Left renal pelvis (tissue), 4 donors: Measurements from ENCODE around the gene CERS6. TPM values are rescaled to one million over a fixed set of nuclear protein-coding genes. Genes with fewer than 3 reads are reported as not detected.

Experiments used
- DNase-seq, 4 donors: peaks; one replicate each; pipeline ENCODE4 v3.0.0-alpha.2; 2013; ENCODE audit warnings: low read depth in 4 of 4, low spot score in 3 of 4
- polyA plus RNA-seq, 4 donors: library from polyadenylated mRNA; unstranded; fragments of 120-200 nt; gene quantifications; one replicate each; pipeline ENCODE4 v1.2.1, GENCODE V29; 2013; ENCODE audit not compliant: insufficient read length in 4 of 4

Gene CERS6
- polyA plus RNA-seq, 4 donors, result 42.3 to 63.7 (median 54.4) TPM

DNA sequence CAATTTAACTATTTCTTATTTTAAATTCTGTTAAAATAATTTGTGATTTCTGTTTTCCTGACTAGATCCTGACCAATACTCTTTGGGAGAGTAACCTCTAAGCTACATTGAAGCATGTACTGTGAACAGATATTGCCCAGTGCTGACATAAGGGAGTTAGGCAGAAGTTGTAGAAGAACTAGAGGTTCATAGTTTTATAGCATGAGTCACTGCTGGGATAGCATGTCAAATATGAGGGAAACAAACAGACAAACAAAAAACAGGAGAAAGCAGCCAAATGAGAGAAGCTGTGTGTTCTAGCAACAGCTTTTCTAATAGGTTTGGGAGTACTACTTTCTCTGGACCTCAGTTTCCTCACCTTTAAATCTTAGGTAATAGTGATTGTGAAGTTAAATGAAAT, 72.4 kb downstream of the CERS6 start:
- DNase-seq, result no peak

DNA sequence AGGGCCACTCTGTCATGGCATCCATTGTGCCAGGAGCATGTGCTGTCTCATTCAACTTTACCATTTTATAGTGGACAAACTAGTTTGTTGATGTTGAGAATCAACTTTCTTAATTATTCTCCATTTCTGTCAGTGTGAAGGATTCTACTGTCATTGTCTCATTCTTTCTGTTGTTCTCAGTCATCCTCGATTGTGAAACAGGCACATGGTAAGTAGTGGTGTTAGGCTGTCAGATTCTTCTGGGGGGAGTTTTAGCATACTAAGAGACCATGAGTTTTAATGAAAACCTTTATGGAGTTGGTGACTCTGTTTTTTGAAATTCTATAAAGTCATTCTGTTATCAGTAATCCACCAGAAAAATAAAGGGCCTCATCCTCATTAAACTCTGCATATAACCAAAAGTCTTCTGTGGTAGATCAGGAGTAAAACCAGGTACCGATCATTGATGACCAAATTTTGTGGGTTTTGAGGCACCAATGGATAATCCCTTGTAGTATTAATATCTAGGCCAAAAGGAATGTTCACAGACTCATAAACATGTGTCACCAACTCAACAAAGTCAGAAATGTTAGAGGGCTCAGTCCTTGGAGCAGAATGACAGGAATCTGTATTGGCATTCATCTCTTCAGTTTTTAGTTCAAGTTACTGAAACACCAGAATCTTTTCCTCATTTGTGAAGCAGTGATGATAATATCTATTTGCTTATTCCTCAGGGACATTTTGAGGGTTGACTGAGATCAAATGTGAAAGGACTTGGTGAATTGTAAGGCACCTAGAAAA, 73.2 kb downstream of the CERS6 start:
- no peak for DNase-seq

DNA sequence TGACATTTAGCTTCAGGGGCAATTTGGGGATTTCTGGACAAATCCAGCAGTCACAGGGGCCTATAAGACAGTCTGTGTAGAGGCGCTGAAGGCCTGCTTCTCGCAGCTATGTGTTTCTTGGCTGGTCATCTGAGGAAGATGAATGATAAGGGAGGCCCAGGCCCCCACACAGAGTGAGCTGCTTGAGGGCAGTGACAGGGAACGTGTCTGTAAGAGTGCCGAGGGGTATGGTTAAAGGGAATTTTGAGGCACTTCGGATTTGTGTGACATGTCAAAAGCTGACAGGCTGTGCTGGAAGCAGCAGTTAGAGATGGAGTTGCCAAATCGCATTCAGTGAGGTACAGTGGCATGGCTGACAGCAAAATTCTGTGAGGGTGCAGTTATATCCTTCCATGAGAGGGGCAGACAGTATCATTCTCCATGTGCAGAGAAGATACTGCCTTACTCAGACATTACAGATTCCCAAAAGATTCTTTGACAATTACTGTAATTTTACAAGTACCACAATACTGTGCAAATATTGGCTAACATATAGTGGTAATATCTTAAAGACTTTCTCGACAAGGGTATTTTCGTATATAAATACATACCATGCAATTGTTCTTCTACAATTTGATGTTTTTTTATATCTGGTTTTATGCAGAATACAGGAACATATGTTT, 74.0 kb downstream of the CERS6 start:
- no peak for DNase-seq

DNA sequence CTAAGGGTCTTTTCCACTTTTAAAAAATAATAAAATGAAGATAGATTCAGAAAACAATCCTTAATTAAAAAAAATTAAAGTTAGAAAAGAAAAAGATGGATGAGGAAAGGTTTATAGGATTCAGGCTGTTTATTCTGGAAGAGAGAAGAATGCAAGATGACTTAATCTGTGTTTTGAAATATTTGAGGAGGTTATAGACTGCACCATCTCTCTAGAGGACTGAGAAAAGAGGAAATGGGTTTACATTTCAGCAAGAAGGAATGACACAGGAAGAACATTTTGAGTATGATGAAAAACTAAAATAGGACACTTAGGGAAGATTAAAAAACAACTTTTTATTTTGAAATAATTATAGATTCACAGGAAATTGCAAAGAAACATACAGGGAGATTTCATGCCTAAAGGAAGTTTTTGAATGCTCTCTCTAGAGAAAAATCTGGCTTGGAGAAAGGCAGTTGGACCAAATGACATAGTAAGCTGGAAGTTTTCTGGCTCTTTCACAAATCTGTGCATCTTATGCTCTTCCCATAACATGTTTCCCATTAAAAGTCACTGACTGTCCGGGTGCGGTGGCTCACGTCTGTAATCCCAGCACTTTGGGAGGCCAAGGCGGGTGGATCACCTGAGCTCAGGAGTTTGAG, 75.0 kb downstream of the CERS6 start:
- DNase-seq, result no peak

DNA sequence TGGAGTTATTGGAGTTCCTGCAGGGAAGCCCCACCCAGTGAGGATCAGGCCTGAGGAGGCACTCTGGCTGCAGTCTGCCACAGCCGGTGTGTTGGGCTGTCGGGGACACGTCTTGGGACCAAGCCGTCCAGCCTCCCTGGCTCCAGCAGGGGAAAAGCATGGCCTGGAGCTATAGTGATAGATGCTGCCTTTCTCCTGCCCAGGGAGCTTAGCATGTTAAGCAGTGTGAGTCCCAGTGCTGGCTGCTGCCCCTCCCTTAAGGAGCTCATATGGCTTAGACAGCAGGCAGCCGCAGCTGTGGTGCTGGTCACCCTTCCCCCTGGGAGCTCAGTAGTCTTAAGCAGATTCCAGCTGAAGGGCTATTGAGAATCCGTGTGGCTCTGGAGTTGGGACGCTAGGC, 78.9 kb downstream of the CERS6 start:
- no peak for DNase-seq

DNA sequence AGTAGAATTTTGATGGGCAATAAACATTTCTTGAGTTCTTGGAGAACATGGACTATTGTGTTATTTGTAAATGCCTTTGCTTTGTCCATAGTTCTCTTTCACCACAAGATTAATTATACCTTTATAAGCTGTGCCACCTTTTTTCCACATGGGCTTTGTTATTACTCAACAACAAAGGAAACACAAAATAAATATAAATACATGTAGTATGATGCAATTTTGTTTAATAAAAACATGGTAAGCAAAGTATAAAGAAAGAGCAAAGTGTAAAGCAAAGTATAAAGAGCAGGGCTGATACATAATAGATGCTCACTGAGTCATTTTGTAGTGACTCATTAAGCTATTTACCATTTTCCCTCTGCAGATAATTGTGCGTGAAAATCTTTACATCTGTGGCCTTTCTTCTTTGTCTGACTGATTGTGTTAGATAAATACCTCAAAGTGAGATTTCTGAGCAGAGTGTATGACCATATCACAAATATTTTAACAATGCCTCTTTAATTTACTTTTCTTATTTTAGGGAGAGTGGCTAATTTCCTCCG, 80.9 kb downstream of the CERS6 start:
- DNase-seq, result no peak

DNA sequence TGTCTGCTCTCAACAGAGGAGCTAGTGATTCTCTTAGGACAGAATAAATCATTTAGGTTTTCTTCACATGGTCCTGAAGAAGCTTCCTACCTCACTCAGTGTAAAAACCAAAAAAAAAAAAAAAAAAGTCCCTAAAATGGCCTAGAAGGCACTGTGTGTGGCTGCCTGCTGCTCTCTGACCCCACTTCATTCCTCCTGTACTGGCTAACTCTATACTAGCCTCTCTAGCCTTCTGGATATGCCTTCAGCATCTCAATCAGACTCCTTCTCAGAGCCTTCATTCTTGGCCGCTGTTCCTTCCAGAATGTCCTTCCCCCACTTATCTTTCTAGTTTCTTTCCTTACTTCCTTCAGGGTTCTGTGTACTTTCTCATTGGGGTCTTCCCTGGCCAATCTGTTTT, 82.1 kb downstream of the CERS6 start:
- no peak for DNase-seq

DNA sequence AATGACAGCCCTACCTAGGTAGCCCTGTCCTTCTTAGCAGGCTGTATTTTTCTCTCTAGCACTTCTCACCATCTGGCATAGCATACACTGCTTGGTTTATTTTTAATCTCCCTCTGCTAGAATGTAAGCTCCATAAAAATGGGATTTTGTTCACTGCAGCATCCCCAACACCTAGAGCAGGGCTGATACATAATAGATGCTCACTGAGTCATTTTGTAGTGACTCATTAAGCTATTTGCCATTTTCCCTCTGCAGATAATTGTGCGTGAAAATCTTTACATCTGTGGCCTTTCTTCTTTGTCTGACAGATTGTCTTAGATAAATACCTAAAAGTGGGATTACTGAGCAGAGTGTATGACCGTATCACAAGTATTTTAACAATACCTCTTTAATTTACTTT, 82.5 kb downstream of the CERS6 start:
- no peak for DNase-seq

DNA sequence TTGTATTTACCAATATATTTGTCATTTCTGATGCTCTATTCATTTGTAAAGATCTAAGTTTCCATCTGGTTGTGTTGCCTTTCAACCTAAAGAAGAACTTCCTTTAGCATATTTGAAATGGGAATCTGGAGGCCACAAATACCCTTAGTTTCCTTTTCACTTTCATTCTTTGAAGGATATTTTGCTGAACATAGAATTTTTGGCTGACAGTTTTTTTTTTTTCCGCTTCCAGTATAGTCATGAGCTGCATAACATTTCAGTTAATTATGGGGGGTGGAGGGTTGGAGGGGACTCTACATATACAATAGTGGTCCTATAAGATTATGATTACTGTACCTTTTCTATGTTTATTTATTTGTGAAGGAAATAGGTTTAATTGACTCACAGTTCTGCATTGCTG, 83.9 kb downstream of the CERS6 start:
- no peak for DNase-seq

DNA sequence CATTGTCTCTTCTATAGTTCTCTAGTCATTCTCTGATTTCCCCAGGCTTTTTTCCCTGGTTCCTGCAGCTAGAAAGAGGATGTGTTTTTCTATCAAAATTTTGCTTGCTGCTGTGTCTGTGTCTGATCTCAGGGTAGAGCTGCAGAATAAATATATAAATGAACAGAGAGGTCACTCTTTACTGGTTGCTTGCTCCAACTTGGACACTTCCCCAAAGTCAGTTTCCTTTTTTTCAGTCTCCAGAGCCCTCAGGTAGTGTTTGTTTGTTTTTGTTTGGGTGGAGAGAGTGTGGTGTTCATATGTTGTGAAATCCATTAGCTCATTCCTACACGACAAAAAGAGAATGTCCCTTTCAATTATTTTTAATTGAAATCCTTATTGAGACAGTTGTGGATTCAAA, 85.8 kb downstream of the CERS6 start:
- DNase-seq, result no peak

DNA sequence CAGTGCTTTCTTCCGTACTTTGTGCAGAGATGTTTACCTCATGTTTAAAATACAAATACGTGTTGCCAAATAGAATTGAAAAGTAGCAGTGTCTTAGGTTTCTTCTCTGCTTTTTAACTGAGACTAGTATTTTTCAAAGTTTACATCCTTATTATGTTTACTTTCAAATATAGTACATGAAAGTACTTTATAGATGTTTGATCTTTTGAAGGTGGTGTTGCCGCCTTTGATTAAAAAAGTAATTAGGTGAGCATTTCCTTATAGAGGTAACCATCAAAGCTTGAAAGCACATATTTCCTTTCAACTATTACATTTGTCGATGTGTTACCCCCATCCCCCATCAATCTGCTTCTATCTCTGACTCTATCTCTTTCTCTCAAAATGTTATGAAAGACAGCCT, 87.0 kb downstream of the CERS6 start:
- DNase-seq, result no peak

DNA sequence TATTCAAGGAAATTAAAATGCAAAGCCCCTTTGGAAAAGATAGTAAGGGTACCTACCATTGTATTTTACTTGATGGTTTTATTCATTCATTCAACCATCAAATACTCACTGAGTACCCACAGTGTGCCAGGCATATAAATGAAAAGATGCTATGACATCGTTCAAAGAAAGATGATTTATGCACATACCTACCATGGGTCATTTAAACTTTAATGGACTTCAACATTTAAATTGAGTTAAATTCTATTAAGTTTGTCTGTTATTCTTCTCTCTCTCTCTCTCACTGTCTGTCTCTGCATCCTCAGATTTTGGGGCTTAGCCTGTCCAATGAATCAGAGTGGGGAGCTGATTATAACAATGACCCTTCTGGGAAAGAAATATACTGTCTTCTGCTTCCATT, 87.9 kb downstream of the CERS6 start:
- no peak for DNase-seq

DNA sequence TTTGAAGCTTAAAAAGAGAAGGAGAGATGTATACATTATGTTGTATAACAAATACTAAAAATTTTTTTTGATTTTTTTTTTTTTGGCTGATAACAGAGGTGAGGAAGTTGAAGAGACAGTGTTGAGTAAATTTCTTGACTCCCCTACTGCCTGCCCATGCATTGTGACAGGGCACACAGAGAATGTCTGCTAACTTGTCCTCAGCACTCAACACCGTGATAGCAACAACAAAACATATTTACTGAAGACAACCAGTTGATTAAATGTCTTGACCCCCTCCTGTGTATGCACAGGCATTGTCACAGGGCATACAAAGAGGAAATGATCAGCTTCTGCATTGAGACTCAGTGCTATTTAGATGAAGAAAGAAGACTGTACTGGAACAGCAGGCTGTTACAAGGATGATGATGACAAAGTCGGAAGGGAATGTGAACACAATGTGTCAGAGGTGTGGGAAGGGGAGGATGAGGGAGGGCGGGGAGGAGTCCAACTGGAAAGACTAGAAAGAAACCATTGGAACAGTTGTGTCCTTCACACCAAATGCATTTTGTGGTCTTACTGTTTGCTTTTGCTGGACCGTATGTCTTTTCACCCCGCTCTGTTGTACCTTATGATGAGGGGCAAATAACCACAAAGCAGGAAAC, 89.5 kb downstream of the CERS6 start:
- no peak for DNase-seq

DNA sequence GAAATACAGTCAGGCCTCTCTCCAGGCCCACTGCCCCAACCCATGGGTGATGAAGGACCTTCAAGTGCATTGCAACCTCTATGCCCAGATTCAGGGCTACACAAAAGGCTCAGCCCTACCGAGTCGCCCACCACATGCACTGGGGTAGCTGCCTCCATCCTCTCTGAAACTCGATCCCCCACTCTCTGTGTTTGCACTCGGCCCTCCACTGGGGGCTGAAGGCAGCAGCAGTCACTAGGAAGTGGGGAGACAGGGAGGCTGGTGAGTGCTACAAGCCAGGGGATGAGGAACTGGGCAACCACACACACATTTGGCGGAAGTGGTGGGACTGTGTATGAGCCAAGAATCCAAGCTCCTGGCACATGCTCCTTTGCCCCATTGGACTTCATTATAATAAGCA, 94.6 kb downstream of the CERS6 start:
- no peak for DNase-seq

DNA sequence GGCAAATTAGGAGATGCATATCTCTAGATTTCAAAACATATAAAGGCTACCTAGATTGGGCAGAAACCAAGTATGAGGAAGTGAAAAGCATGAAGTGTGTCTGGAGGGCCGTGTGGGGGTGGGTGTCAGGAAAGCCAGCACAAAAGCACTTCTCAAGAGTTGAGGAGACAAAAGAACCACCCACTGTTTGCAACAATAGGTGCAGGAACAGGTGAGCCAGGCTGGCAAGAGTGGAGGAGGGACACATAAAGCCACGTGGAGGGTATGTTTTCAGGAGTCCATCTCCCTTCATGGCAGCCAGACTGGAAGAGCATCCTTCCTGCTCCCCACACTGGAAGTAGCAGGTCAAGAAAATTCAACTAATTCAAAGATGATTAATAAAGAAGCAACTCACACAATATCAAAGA, 96.4 kb downstream of the CERS6 start:
- no peak for DNase-seq

DNA sequence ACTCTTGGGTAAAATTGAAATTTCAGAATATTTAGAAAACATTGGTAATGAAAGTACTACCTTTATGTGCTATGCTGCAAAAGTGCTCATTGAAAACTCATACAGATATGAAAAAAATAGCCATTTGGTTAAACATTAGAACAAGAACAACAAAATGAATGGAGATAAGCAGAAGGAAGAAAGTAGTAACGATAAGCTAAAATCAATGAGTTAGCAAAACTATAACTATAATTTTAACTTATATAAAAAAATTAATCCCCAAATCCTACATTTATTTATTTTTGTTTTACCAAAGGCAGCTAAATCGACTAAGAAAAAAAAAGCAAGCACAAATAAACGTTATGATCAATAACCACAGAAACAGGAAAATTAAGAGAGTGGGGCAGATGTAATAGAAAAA, 99.2 kb downstream of the CERS6 start:
- DNase-seq, result no peak

DNA sequence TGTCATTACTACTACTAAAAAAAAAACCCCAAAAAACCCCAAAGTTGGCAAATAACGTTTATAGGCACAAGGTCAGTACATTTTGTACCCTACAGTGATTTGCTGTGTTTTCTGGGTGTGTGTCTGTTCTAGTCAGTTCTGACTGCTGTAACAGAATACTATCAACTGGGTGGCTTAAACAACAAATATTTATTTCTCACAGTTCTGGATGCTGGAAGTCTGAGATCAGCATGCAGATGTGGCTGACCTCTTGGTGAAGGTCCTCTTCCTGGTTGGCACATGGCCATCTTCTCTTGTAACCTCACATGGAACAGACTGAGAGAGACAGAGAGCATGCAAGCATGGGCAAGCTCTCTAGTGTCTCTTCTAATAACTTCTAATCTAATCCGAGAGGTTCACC, 103.1 kb downstream of the CERS6 start:
- no peak for DNase-seq

DNA sequence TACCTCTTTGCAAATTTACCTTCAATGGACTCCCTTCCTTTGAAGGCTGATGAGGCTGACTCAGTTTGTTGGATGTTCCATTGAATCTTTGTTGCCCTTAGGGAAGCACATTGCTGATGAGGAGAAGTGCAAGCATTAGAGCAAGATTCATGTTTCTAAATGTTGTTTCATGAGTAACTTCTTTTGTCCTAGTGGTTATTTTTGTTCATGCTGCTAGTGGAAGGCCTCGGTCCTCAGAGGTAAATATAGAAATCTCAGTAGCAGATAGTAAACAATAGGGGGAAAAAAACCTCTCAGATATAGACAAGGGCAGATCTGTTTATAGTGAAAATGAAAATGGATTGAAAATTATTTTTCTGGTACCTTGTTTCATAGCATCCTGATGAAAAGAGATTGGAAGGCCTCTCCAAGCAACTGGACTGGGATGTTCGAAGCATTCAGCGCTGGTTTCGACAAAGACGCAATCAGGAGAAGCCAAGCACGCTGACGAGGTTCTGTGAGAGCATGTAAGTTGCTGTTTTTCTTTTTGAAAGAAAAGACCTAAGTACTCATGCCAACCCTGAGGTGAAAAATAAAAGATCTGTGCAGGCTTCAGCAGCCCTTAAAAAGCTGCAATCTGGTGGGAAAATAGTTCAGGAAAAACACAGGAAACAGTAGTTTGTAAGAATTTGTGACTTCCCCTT, 104.9 kb downstream of the CERS6 start:
- DNase-seq, result no peak

DNA sequence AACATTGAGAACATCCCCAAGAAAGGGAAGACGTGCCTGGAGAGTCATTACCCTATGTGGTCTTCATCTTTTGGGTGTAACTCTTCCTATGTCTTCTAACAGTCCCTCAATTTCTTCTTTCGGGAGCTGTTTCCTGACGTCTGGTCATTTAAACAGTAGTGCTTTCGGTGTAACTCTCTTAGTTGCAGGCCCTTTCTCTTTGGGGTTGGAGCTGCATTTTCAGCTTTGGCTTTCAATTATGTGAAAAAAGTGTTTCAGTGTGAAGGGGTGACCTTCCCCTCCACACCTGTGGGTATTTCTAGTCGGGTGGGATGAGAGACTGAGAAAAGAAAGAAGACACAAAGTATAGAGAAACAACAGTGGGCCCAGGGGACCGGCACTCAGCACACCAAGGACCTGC, 105.9 kb downstream of the CERS6 start:
- no peak for DNase-seq

DNA sequence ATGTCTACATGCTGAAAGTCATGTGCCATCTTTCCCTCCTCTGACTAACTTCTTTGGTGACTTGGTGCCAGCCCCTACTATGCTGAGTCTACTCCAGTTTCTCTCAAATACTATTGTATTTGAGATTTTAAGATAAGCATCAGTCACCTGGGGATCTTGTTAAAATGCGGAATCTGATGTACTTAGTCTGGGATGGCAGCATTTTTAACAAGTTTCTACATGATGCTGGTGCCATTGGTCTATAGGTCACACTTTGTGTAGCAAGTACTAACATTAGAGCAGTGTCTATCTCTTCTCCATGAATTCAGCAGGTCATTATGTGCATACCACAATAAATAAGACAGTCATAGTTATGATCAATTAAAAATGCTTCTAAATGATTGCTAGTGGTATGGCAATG, 106.9 kb downstream of the CERS6 start:
- no peak for DNase-seq

DNA sequence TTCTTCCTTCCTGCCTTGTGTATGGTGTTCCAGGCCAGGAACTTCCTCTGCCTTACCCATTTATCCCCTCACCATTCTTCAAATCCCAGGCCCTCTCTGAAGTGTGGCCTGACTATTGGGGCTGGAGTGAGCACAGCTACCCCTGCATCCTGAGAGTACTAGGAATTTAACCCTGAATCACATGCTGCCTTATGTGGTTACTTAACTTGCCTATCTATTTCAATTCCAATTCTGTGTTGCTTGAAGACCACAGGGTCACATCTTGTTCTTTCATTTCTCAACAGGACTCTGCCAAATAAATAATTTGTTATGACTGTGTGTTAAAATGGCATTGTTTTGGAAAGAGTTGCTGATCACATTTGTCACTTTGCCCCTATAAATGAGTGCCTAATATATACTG, 108.6 kb downstream of the CERS6 start:
- no peak for DNase-seq
